Measurements from ENCODE around the gene RGL1.
A peak's percentile ranks its signal among the peaks of the same experiment; 100 is the strongest.
"Not testable (repeated sequence)": the region's sequence is repeated elsewhere in the genome, so short reads cannot be mapped to it uniquely, and the experiment has no call there.

The RGL1 gene

GRCh38 chr1:183804916-183805841 lies at the start of gene RGL1:
TSS of gene RGL1 (plus strand) at chr1:183805120. CDS start at chr1:183805298, 178 bp downstream.
- H3K4me3 ChIP-seq (ENCODE audit: low read depth, low read length): peak within 1 kb of the TSS; percentile 56
- no peak for TF ChIP-seq CTCF (conservative IDR thresholded peaks at IDR 0.05; ENCODE audit: low read depth, low read length)
- DNase-seq (ENCODE audit: low read depth): peak; percentile 84

GRCh38 chr1:183756326-183756725 lies 48.6 kb upstream of the RGL1 start:
- no peak overlapping the region for H3K4me3 ChIP-seq (ENCODE audit: low read depth, low read length)
- TF ChIP-seq CTCF (conservative IDR thresholded peaks at IDR 0.05; ENCODE audit: low read depth, low read length): no peak

GRCh38 chr1:183757061-183757460 lies 47.9 kb upstream of the RGL1 start:
- peak; percentile 87 for DNase-seq (ENCODE audit: low read depth)
- TF ChIP-seq CTCF (conservative IDR thresholded peaks at IDR 0.05; ENCODE audit: low read depth, low read length): no peak
- no peak overlapping the region for H3K4me3 ChIP-seq (ENCODE audit: low read depth, low read length)

More at GRCh38 chr1:183756326-183756725, 48.6 kb upstream of the RGL1 start:
- DNase-seq (ENCODE audit: low read depth): no peak

- no peak overlapping the region for H3K4me3 ChIP-seq (ENCODE audit: low read depth, low read length)
- no peak for TF ChIP-seq CTCF (conservative IDR thresholded peaks at IDR 0.05; ENCODE audit: low read depth, low read length)
- DNase-seq (ENCODE audit: low read depth): no peak
These were observed 46.0 kb upstream of the RGL1 start for GRCh38 chr1:183758913-183759312.

- no peak for TF ChIP-seq CTCF (conservative IDR thresholded peaks at IDR 0.05; ENCODE audit: low read depth, low read length)
- DNase-seq (ENCODE audit: low read depth): no peak
- no peak overlapping the region for H3K4me3 ChIP-seq (ENCODE audit: low read depth, low read length)
These were observed 44.3 kb upstream of the RGL1 start for GRCh38 chr1:183760661-183761060.

- peak; percentile 30 for DNase-seq (ENCODE audit: low read depth)
- no peak overlapping the region for H3K4me3 ChIP-seq (ENCODE audit: low read depth, low read length)
- no peak for TF ChIP-seq CTCF (conservative IDR thresholded peaks at IDR 0.05; ENCODE audit: low read depth, low read length)
These were observed 43.0 kb upstream of the RGL1 start for GRCh38 chr1:183761871-183762270.

GRCh38 chr1:183762856-183763255 lies 42.1 kb upstream of the RGL1 start:
- DNase-seq (ENCODE audit: low read depth); H3K4me3 ChIP-seq (ENCODE audit: low read depth, low read length): not testable (repeated sequence)
